ENCODE data around the gene TRDN.

The TRDN gene

GRCh38 chr6:123661105-123661891 is 24.5 kb upstream of the TRDN start (continued):
- TF ChIP-seq ZNF70 (CRISPR knock-in tag; IDR thresholded peaks at IDR 0.05) (no peak), GLIS3 (CRISPR knock-in tag; IDR thresholded peaks at IDR 0.05) (no peak), CREB5 (CRISPR knock-in tag; IDR thresholded peaks at IDR 0.05; ENCODE audit: low read depth) (no peak), ZNF8 (CRISPR knock-in tag; IDR thresholded peaks at IDR 0.05) (no peak), ISL1 (CRISPR knock-in tag; IDR thresholded peaks at IDR 0.05) (no peak), BACH2 (CRISPR knock-in tag; IDR thresholded peaks at IDR 0.05; ENCODE audit: borderline replicate concordance) (no peak)

DNA sequence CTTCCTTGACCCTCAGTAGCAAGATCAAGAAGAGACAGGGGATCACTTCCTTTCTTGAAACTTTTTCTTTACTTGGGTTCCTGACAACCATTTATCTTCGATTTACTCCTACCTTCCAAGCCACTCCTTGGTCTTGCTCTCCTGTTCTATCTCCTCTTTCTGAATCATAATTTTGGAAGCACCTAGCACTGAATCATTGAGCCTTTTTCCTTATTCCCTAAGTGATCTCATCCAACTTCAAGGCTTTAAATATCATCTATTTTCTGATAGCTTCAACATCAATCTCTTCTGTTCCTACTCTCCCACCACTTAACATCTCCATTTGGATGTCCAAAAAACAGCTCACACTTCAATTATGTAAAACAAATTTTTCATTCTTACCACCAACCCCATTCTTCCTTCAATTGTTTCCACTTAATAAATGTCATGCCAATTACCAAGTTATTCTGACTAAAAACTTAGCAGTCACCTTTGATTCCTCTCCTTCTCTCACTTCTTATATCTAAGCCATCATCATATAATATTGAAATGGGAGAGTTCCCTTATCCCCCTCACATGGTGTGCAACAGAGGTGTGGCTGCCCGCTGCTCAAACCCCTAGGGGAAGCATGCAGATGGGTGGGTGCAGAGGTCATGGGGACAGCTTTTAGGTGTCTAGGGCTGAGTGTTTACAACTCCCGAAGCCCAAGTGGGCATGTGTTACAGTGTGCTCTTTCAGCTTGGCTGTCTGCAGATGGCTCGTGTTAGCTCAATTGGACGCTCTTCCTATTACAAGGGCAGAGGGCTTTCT is 23.4 kb upstream of the TRDN start:
- TF ChIP-seq TOX (CRISPR knock-in tag; IDR thresholded peaks at IDR 0.05; ENCODE audit: borderline replicate concordance): no peak
- TF ChIP-seq OSR1 (CRISPR knock-in tag; IDR thresholded peaks at IDR 0.05): no peak
- no peak for TF ChIP-seq ISL1 (CRISPR knock-in tag; IDR thresholded peaks at IDR 0.05)
- no peak for TF ChIP-seq ZC3H10 (CRISPR knock-in tag; IDR thresholded peaks at IDR 0.05)
- no peak for TF ChIP-seq CSRNP3 (CRISPR knock-in tag; IDR thresholded peaks at IDR 0.05)
- no peak for TF ChIP-seq ESRRG (CRISPR knock-in tag; IDR thresholded peaks at IDR 0.05)
- no peak for TF ChIP-seq ZFP3 (CRISPR knock-in tag; IDR thresholded peaks at IDR 0.05)
- TF ChIP-seq CREB5 (CRISPR knock-in tag; IDR thresholded peaks at IDR 0.05; ENCODE audit: low read depth): no peak
- TF ChIP-seq TCF4 (CRISPR knock-in tag; IDR thresholded peaks at IDR 0.05; ENCODE audit: borderline replicate concordance): no peak
- no peak for TF ChIP-seq ZNF8 (CRISPR knock-in tag; IDR thresholded peaks at IDR 0.05)
- no peak for TF ChIP-seq ZNF565 (CRISPR knock-in tag; conservative IDR thresholded peaks at IDR 0.05; ENCODE audit: low read depth)
- no peak for TF ChIP-seq GLIS3 (CRISPR knock-in tag; IDR thresholded peaks at IDR 0.05)
- no peak for TF ChIP-seq ZFP30 (CRISPR knock-in tag; IDR thresholded peaks at IDR 0.05)
- no peak for TF ChIP-seq PATZ1 (CRISPR knock-in tag; IDR thresholded peaks at IDR 0.05; ENCODE audit: borderline replicate concordance)
- TF ChIP-seq PPARA (CRISPR knock-in tag; IDR thresholded peaks at IDR 0.05; ENCODE audit: borderline replicate concordance): no peak
- no peak for TF ChIP-seq CSDC2 (CRISPR knock-in tag; IDR thresholded peaks at IDR 0.05)
- no peak for TF ChIP-seq RARB (CRISPR knock-in tag; IDR thresholded peaks at IDR 0.05)
- no peak for TF ChIP-seq ZNF70 (CRISPR knock-in tag; IDR thresholded peaks at IDR 0.05)
- no peak for TF ChIP-seq POU6F1 (CRISPR knock-in tag; IDR thresholded peaks at IDR 0.05; ENCODE audit: borderline replicate concordance, low read depth)
- no peak for ATAC-seq

DNA sequence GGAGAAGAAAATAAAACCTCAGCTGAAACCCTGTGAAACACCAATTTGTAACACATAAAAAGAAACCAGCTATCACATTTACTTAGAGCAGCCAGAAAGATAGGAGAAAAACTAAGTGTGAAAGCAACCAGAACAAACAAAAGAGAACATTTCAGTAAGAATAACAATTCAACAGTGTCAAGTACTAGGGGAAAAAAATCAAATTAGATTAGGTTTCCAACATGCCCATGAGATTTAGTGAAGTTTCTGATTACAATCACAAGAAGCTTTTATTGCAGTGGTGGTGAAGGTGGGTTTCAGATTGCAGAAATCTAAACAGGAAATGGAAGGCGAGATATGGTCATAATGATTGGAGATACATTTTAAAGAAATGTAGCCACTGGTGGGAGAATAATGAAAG is 22.1 kb upstream of the TRDN start:
- no peak for ATAC-seq
- TF ChIP-seq ZNF565 (CRISPR knock-in tag; conservative IDR thresholded peaks at IDR 0.05; ENCODE audit: low read depth): no peak
- no peak for TF ChIP-seq BACH2 (CRISPR knock-in tag; IDR thresholded peaks at IDR 0.05; ENCODE audit: borderline replicate concordance)
- no peak for TF ChIP-seq CSDC2 (CRISPR knock-in tag; IDR thresholded peaks at IDR 0.05)
- no peak for TF ChIP-seq ZFP3 (CRISPR knock-in tag; IDR thresholded peaks at IDR 0.05)
- TF ChIP-seq CREB5 (CRISPR knock-in tag; IDR thresholded peaks at IDR 0.05; ENCODE audit: low read depth): no peak

Data from SK-N-SH treated with all-trans-retinoic acid at 6 μM for 48 hours (cell line).